Omental fat pad (tissue), 4 donors: ENCODE data around the gene F13B. TPM values are rescaled to one million over a fixed set of nuclear protein-coding genes. Genes with fewer than 3 reads are reported as not detected.
"Not testable (repeated sequence)": the region's sequence is repeated elsewhere in the genome, so short reads cannot be mapped to it uniquely, and the experiment has no call there.

Experiments
- ATAC-seq: fragments of 150-250 bp; one replicate; pipeline ENCODE4 v1.9.1; 2016; ENCODE audit warnings: mild to moderate bottlenecking, moderate library complexity; ENCODE audit not compliant: low FRiP score
- DNase-seq: peaks from one replicate; pipeline ENCODE4 v3.0.0-alpha.2; 2019; ENCODE audit warnings: low spot score
- CTCF ChIP-seq, 3 donors: fragments of 450-650 bp; IDR thresholded peaks; one replicate each; pipeline ENCODE4 v1.5.1; 2016 to 2017; ENCODE audit warnings: antibody characterized with exemption in 3 of 3, mild to moderate bottlenecking in 3 of 3, moderate library complexity in 2 of 3
- total RNA-seq, 4 donors: library from RNA; depleted of rRNA; stranded (reverse); fragments of >200 nt; gene quantifications; one replicate each; pipeline ENCODE4 v1.1.0, GENCODE V29; 2016

Gene F13B
- not detected for total RNA-seq

- ATAC-seq: no peak
- TF ChIP-seq CTCF (IDR thresholded peaks at IDR 0.05): no peak
- DNase-seq: no peak
Observed at GRCh38 chr1:197066719-197067456, at the start of gene F13B. TSS of gene F13B (minus strand) at chr1:197067260. CDS start at chr1:197067223, 37 bp downstream.

- ATAC-seq: no peak
Observed at GRCh38 chr1:197116156-197116555, 49.1 kb upstream of the F13B start.

GRCh38 chr1:197106869-197107268, 39.8 kb upstream of the F13B start:
- ATAC-seq: no peak
- no peak for TF ChIP-seq CTCF (IDR thresholded peaks at IDR 0.05)
- DNase-seq: no peak

More at GRCh38 chr1:197116156-197116555, 49.1 kb upstream of the F13B start:
- no peak for TF ChIP-seq CTCF (IDR thresholded peaks at IDR 0.05)
- no peak for DNase-seq

GRCh38 chr1:197103300-197103699, 36.2 kb upstream of the F13B start:
- TF ChIP-seq CTCF (IDR thresholded peaks at IDR 0.05): no peak
- ATAC-seq (no peak), DNase-seq (no peak)

GRCh38 chr1:197101978-197102377, 34.9 kb upstream of the F13B start:
- ATAC-seq (no peak), DNase-seq (no peak)
- no peak for TF ChIP-seq CTCF (IDR thresholded peaks at IDR 0.05)

GRCh38 chr1:197100677-197101076, 33.6 kb upstream of the F13B start:
- TF ChIP-seq CTCF (IDR thresholded peaks at IDR 0.05): no peak
- ATAC-seq: no peak
- DNase-seq: no peak

GRCh38 chr1:197099444-197099843, 32.4 kb upstream of the F13B start:
- ATAC-seq (no peak), DNase-seq (no peak)
- no peak for TF ChIP-seq CTCF (IDR thresholded peaks at IDR 0.05)

- not testable (repeated sequence) for ATAC-seq, DNase-seq
Observed at GRCh38 chr1:197096971-197097370, 29.9 kb upstream of the F13B start.
